ENCODE measurements around the gene CCDC81. TPM values are rescaled to one million over a fixed set of nuclear protein-coding genes. Genes with fewer than 3 reads are reported as not detected.

CCDC81 gene
- total RNA-seq, 1 experiment from 2014 or later = 0.49 TPM

DNA sequence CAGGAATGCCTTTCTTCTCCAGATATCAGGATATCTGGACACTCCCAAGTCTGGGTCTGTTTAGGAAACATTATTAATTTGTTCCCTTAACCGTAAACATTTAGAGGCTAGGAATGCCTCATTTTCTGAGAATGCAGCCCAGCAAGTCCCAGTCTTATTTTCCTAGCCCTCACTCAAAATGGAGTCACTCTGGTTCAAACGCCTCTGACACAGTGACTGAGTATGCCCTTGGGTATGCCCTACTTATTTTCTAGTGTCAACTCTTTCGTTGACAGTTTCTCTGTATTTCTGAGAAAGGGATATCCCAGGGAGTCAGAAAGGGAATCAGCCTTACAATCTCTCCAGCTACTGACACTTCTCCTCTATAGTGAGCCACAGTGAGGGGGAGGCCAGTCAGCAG, 16.0 kb upstream of the CCDC81 start:
- CTCF ChIA-PET = no interaction called here
- DNase-seq (ENCODE audit: low read depth, low spot score) = no peak
- POLR2A ChIA-PET = no interaction called here
- no TSS peak for BruUV-seq (replicated peaks)
- TF ChIP-seq, protein P1, sequence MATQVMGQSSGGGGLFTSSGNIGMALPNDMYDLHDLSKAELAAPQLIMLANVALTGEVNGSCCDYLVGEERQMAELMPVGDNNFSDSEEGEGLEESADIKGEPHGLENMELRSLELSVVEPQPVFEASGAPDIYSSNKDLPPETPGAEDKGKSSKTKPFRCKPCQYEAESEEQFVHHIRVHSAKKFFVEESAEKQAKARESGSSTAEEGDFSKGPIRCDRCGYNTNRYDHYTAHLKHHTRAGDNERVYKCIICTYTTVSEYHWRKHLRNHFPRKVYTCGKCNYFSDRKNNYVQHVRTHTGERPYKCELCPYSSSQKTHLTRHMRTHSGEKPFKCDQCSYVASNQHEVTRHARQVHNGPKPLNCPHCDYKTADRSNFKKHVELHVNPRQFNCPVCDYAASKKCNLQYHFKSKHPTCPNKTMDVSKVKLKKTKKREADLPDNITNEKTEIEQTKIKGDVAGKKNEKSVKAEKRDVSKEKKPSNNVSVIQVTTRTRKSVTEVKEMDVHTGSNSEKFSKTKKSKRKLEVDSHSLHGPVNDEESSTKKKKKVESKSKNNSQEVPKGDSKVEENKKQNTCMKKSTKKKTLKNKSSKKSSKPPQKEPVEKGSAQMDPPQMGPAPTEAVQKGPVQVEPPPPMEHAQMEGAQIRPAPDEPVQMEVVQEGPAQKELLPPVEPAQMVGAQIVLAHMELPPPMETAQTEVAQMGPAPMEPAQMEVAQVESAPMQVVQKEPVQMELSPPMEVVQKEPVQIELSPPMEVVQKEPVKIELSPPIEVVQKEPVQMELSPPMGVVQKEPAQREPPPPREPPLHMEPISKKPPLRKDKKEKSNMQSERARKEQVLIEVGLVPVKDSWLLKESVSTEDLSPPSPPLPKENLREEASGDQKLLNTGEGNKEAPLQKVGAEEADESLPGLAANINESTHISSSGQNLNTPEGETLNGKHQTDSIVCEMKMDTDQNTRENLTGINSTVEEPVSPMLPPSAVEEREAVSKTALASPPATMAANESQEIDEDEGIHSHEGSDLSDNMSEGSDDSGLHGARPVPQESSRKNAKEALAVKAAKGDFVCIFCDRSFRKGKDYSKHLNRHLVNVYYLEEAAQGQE (IDR thresholded peaks at IDR 0.05; ENCODE audit: insufficient read depth in 1 of 2, low read depth in 2 of 2, low read length in 1 of 2) = no peak
- TF ChIP-seq TCF7L2 (IDR thresholded peaks at IDR 0.05; ENCODE audit: low read depth, low read length) (no peak), SIN3A (IDR thresholded peaks at IDR 0.05; ENCODE audit: borderline replicate concordance, insufficient read depth, low read depth, low read length) (no peak)
- TF ChIP-seq, protein P2, sequence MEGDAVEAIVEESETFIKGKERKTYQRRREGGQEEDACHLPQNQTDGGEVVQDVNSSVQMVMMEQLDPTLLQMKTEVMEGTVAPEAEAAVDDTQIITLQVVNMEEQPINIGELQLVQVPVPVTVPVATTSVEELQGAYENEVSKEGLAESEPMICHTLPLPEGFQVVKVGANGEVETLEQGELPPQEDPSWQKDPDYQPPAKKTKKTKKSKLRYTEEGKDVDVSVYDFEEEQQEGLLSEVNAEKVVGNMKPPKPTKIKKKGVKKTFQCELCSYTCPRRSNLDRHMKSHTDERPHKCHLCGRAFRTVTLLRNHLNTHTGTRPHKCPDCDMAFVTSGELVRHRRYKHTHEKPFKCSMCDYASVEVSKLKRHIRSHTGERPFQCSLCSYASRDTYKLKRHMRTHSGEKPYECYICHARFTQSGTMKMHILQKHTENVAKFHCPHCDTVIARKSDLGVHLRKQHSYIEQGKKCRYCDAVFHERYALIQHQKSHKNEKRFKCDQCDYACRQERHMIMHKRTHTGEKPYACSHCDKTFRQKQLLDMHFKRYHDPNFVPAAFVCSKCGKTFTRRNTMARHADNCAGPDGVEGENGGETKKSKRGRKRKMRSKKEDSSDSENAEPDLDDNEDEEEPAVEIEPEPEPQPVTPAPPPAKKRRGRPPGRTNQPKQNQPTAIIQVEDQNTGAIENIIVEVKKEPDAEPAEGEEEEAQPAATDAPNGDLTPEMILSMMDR (IDR thresholded peaks at IDR 0.05) = no peak
- Histone ChIP-seq H3K9me3 (ENCODE audit: control insufficient read depth, insufficient read depth, low read depth, low read length) (peaks cover 7% of the 10 kb centered on the region; the same call in 1 of the 2 replicates), H3K27ac (ENCODE audit: low read length) (no peak overlapping the region; the same call in 1 of the 2 replicates), H3K4me1 (ENCODE audit: control insufficient read depth, insufficient read depth, low read length) (no peaks in the 10 kb centered on the region), H3K27me3 (ENCODE audit: control insufficient read depth, insufficient read depth, low read length) (no peaks in the 10 kb centered on the region), H3K4me3 (ENCODE audit: low read depth in 2 of 2, low read length in 2 of 2) (no peak overlapping the region), H3K36me3 (ENCODE audit: control insufficient read depth, insufficient read depth, low read length) (no peaks in the 10 kb centered on the region)
- in situ Hi-C loops (cut with HindIII; ENCODE audit: low pct_unique_long_range_greater_than_20kb, low sequenced_read_pairs) (no loop called here), intact Hi-C loops (cut with micrococcal nuclease; ENCODE audit: unreplicated experiment) (no loop called here)
- no peak for ATAC-seq

DNA sequence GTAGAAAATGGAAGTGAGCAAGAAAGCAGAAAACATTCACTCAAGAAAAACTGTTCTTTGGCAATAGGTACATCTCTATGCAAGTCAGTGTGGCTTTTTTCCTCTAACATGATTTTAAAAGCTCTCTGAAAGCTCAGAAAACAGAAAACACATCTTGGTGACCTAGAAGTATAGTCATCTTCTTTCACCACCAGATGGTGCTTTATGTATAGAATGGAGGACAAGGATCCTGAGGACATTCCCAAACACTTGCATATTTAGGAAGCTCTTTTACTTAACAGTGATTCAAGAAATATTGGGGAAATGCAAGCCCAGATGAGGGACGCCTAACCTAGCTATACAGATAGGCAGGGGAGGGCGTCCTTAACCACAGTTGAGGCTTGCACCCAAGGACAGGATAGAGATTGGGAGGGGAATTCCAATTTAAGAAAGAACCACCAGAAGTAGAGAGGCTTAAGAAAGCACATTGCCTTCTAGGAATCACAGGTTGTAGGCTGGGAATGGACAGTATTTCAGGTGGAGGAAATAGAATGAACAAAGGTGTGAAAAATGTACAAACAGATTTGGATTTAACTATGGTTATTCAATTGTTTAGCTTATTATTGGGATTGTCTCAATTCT, 13.8 kb upstream of the CCDC81 start:
- CTCF ChIA-PET = interaction anchor here (0.5 to 1.4 kb wide), 10 partner anchors 8 to 822 kb away, joined by 3 to 5 read pairs (median 3); partner anchors contain the start of gene CCDC83
- POLR2A ChIA-PET = no interaction called here
- Histone ChIP-seq H3K27me3 (ENCODE audit: control insufficient read depth, insufficient read depth, low read length) (no peaks in the 10 kb centered on the region), H3K36me3 (ENCODE audit: control insufficient read depth, insufficient read depth, low read length) (no peaks in the 10 kb centered on the region), H3K4me3 (ENCODE audit: low read depth in 2 of 2, low read length in 2 of 2) (no peak overlapping the region), H3K9me3 (ENCODE audit: control insufficient read depth, insufficient read depth, low read depth, low read length) (peaks cover 7% of the 10 kb centered on the region; the same call in 1 of the 2 replicates), H3K4me1 (ENCODE audit: control insufficient read depth, insufficient read depth, low read length) (no peaks in the 10 kb centered on the region), H3K27ac (ENCODE audit: low read length) (no peak overlapping the region)
- DNase-seq (ENCODE audit: low read depth, low spot score) (peak; percentile 18), ATAC-seq (peak; percentile 95)
- intact Hi-C loops (cut with micrococcal nuclease; ENCODE audit: unreplicated experiment) (loop anchor here (5.0 to 10.0 kb wide), 2 partner anchors 254 to 456 kb away; no protein-coding TSS in a partner anchor), in situ Hi-C loops (cut with HindIII; ENCODE audit: low pct_unique_long_range_greater_than_20kb, low sequenced_read_pairs) (no loop called here)
- no TSS peak for BruUV-seq (replicated peaks)
- TF ChIP-seq, protein P2 (IDR thresholded peaks at IDR 0.05) = peak; percentile 79
- TF ChIP-seq, protein P1 (IDR thresholded peaks at IDR 0.05; ENCODE audit: insufficient read depth in 1 of 2, low read depth in 2 of 2, low read length in 1 of 2) = no peak
